ENCODE results near the gene PABPC1L. TPM values are rescaled to one million over a fixed set of nuclear protein-coding genes. Genes with fewer than 3 reads are reported as not detected.
A peak's percentile ranks its signal among the peaks of the same experiment; 100 is the strongest.

Gene PABPC1L
- total and polyA plus RNA-seq, 2 of the 13 experiments (the other 11 are each of a cell fraction or from before 2014, with no cell fraction given), result 30.8 to 252 TPM

- no peaks in the 10 kb centered on the region for H4K20me1 ChIP-seq (ENCODE audit: insufficient read depth, low read length)
- H3K79me2 ChIP-seq (ENCODE audit: insufficient read depth, low read length), result no peaks in the 10 kb centered on the region
- H3K36me3 ChIP-seq (replicated peaks in 1 of 2; ENCODE audit: control insufficient read depth in 1 of 2, insufficient read depth in 2 of 2, low read length in 2 of 2), result peaks cover 51 to 90% of the 10 kb centered on the region in 2 experiments
- DNase-seq (ENCODE audit: low spot score), result no peak
- H3K27ac ChIP-seq (ENCODE audit: extremely low read length, insufficient read depth, low read length), result no peak overlapping the region
- CTCF ChIA-PET (ENCODE audit: low intra/inter-chr PET ratio, low total read pairs), result no interaction called here
- H2AFZ ChIP-seq (ENCODE audit: low read length), result no peak overlapping the region
- H3K9me3 ChIP-seq (ENCODE audit: low read length), result no peaks in the 10 kb centered on the region
- TF ChIP-seq ZNF138 (CRISPR knock-in tag; IDR thresholded peaks at IDR 0.05; ENCODE audit: low read depth), result no peak
- 0 out of 2 replicates have a peak, but pooled peaks have one; percentile 26 for TF ChIP-seq ZNF274 (CRISPR knock-in tag; IDR thresholded peaks at IDR 0.05)
- no peaks in the 10 kb centered on the region for H3K27me3 ChIP-seq (ENCODE audit: control insufficient read depth in 1 of 2, insufficient read depth in 2 of 2, low read length in 2 of 2)
- WGBS (ENCODE audit: low lambda C conversion rate), result 97% methylated on average over 9 of the region's 9 CpGs
- H3K9ac ChIP-seq (ENCODE audit: insufficient read depth, low read depth, low read length), result no peak overlapping the region
- no peak overlapping the region for H3K4me2 ChIP-seq (ENCODE audit: low read depth, low read length)
- no peak for FAIRE-seq
- BruUV-seq (replicated peaks), result no TSS peak
- no peak overlapping the region for H3K4me3 ChIP-seq (replicated peaks in 1 of 3; ENCODE audit: insufficient read depth in 1 of 3, low read depth in 2 of 3, low read length in 3 of 3)
- in situ Hi-C loops (cut with HindIII; ENCODE audit: extremely low pct_ligation_motif_present, low pct_unique_long_range_greater_than_20kb), result no loop called here
- intact Hi-C loops (cut with micrococcal nuclease; ENCODE audit: unreplicated experiment), result no loop called here
- peaks cover 10% of the 10 kb centered on the region for H3K4me1 ChIP-seq (ENCODE audit: insufficient read depth, low read length)
- POLR2A ChIA-PET, result interaction anchor here (1.2 kb wide), 1 partner anchor 11 kb away, joined by 3 read pairs; no protein-coding TSS in a partner anchor
- ATAC-seq, result no peak
These were observed 28.8 kb downstream of the PABPC1L start for GRCh38 chr20:44938637-44939036.

- no peak for ATAC-seq
- TF ChIP-seq ZNF547 (CRISPR knock-in tag; IDR thresholded peaks at IDR 0.05), result no peak
- TF ChIP-seq IRX3 (CRISPR knock-in tag; IDR thresholded peaks at IDR 0.05; ENCODE audit: borderline replicate concordance, low read depth), result 0 out of 2 replicates have a peak, but pooled peaks have one; percentile 34
- no peak for TF ChIP-seq CEBPZ (IDR thresholded peaks at IDR 0.05; ENCODE audit: low read length)
- TF ChIP-seq ZBTB20 (CRISPR knock-in tag; IDR thresholded peaks at IDR 0.05; ENCODE audit: borderline replicate concordance, low read depth), result no peak
- no peak for TF ChIP-seq ZNF572 (CRISPR knock-in tag; IDR thresholded peaks at IDR 0.05)
- TF ChIP-seq ZZZ3 (CRISPR knock-in tag; IDR thresholded peaks at IDR 0.05; ENCODE audit: borderline replicate concordance), result no peak
- TF ChIP-seq ZNF614 (CRISPR knock-in tag; IDR thresholded peaks at IDR 0.05; ENCODE audit: borderline replicate concordance), result no peak
- TF ChIP-seq CENPBD1 (CRISPR knock-in tag; IDR thresholded peaks at IDR 0.05; ENCODE audit: borderline replicate concordance, low read depth), result no peak
- no peak for TF ChIP-seq SNRNP70 (IDR thresholded peaks at IDR 0.05; ENCODE audit: low read depth, low read length)
These were observed 31.3 kb downstream of the PABPC1L start for GRCh38 chr20:44941120-44941691.

More at GRCh38 chr20:44941120-44941691, 31.3 kb downstream of the PABPC1L start:
- Histone ChIP-seq H3K9ac (ENCODE audit: insufficient read depth, low read depth, low read length) (no peak overlapping the region), H3K36me3 (replicated peaks in 1 of 2; ENCODE audit: control insufficient read depth in 1 of 2, insufficient read depth in 2 of 2, low read length in 2 of 2) (peaks cover 54 to 92% of the 10 kb centered on the region in 2 experiments), H4K20me1 (ENCODE audit: insufficient read depth, low read length) (no peaks in the 10 kb centered on the region), H2AFZ (ENCODE audit: low read length) (no peak overlapping the region), H3K9me3 (ENCODE audit: low read length) (no peaks in the 10 kb centered on the region), H3K4me1 (ENCODE audit: insufficient read depth, low read length) (peaks cover 10% of the 10 kb centered on the region), H3K27me3 (ENCODE audit: control insufficient read depth in 1 of 2, insufficient read depth in 2 of 2, low read length in 2 of 2) (no peaks in the 10 kb centered on the region), H3K4me3 (replicated peaks in 1 of 3; ENCODE audit: insufficient read depth in 1 of 3, low read depth in 2 of 3, low read length in 3 of 3) (no peak overlapping the region), H3K27ac (ENCODE audit: extremely low read length, insufficient read depth, low read length) (no peak overlapping the region), H3K79me2 (ENCODE audit: insufficient read depth, low read length) (no peaks in the 10 kb centered on the region), H3K4me2 (ENCODE audit: low read depth, low read length) (no peak overlapping the region)
- POLR2A ChIA-PET, result interaction anchor here (0.8 to 4.0 kb wide), 6 partner anchors 11 to 171 kb away, joined by 3 to 24 read pairs (median 7); partner anchors contain the start of genes PABPC1L and TOMM34
- CTCF ChIA-PET (ENCODE audit: low intra/inter-chr PET ratio, low total read pairs), result no interaction called here
- 98% methylated on average over 7 of the region's 7 CpGs for WGBS (ENCODE audit: low lambda C conversion rate)
- FAIRE-seq, result no peak
- in situ Hi-C loops (cut with HindIII; ENCODE audit: extremely low pct_ligation_motif_present, low pct_unique_long_range_greater_than_20kb), result no loop called here
- intact Hi-C loops (cut with micrococcal nuclease; ENCODE audit: unreplicated experiment), result no loop called here
- DNase-seq (ENCODE audit: low spot score), result no peak
- no TSS peak for BruUV-seq (replicated peaks)

Measured in HepG2 (cell line).